Stimulated activated CD8-positive, alpha-beta memory T cell treated with anti-CD3 and anti-CD28 coated beads, Interleukin-15, amount 100 ng/mL, for 1 hour (primary cell): Measurements from ENCODE around the gene PCGF3.

Experiments used
- DNase-seq: peaks from one replicate; pipeline ENCODE4 v3.0.0-alpha.2; 2020; ENCODE audit warnings: low read depth

PCGF3 gene

DNA sequence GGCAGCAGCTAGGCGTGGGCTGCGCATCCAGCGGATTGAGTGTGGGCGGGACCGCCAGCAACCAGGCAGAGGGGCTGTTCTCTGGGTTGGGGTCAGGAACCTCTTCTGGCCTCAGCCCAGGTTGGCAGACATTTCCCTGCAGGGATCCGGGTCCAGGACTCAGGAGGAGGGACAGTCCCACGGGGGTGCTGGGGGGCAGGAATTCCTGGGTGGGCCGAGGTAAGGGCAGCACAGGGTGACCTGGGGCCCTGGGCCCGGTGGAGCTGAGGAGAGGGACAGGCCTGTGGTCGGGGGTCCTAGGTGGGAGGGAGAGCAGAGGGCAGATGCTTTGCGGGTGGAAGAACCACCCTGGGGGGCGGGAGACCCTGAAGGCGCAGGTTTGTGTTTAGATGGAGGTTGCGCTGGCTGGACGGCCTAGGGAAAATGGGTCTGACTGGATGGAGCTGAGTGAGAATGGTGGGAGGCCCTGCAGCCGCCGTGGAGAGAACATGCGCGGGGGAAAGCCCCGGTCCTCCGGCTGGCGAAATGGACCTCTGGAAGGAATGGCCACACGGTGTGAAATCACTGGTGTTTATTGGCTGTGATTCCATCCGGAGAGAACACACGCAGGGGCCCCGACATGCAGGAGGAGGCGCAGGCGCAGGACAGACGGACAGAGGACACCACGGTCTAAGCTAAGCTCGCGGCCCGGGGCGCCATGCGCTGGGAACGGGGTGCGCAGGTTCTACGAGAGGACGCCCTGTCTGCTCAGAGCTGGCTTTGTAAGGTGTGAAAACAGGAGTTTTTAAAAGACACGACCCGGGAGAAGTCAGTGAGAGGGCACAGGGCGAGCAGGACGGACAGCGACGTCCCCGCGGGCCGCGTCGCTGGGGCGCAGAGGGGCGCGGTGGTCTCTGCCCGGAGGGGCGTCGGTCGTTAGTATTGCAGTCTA, 79.0 kb downstream of the PCGF3 start:
- no peak for DNase-seq

DNA sequence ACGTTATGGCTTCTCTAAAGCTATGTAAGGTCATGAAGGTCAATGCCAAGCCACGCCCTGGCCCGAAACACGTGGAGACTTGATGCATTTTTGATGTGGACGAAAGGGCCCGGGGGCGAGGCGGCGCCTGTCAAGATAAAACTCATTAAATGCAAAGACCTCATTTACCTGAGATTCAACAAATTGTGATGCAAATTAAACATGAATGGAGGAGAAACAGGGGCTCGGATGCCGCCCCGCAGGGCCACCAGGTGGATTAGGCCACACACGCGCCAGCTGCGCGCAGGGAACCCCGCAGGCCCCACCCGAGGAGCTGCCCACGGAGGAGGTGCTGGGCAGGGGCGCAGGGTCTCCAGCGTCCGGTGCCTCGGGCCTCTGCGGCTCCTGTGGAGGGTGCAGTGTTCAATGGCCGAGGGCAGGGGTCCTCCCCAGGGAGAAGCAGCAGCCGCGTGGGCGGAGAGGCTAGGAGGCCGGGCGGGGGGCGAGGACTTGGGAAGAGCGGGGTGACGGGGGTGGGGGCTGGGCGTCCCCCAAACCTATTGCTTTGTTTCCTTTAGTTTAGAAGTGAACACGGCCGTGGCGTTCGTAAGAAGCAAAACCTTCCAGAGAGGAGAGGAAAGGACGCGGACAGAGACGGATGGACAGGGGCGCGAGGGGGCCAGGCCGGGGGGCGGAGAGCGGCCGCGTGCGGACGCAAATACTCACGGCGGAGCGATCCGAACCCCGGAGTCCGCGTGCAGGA, 79.9 kb downstream of the PCGF3 start:
- DNase-seq = no peak

- no peak for DNase-seq
These were observed 80.6 kb downstream of the PCGF3 start for GRCh38 chr4:786074-786741.

- DNase-seq = no peak
These were observed 81.2 kb downstream of the PCGF3 start for GRCh38 chr4:786861-787300.

- DNase-seq = no peak
These were observed 81.9 kb downstream of the PCGF3 start for GRCh38 chr4:787561-787981.

DNA sequence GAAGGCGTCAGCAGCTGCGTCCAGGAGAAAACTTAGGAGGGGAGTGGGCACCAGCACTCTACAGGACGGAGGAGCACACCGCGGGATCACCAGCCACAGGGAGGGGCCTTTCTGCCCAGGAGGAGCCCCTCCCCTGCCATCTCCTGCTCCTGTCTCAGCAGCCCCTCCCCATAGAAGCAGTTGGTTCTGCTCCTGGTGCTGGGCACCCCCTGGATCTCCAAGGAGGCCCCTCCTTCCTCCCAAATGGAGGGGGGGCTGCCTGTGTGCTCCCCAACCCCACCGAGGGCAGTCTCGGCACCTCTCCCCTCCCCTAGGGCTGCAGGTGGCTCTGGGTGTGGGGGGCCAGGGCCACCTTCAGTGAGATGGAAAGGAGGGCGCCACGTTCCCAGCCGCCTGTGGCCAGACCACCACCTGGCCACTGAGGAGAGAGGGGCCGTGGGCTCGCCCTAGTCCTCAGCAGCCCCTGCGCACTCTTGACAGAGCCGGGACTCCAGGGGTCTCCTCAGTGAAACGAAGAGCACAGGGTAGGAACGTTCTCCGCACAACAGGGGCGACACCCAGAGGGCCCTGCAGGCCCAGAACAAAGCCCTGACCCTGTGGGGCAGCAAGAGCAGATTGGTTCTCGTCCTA, 82.5 kb downstream of the PCGF3 start:
- DNase-seq = no peak

DNA sequence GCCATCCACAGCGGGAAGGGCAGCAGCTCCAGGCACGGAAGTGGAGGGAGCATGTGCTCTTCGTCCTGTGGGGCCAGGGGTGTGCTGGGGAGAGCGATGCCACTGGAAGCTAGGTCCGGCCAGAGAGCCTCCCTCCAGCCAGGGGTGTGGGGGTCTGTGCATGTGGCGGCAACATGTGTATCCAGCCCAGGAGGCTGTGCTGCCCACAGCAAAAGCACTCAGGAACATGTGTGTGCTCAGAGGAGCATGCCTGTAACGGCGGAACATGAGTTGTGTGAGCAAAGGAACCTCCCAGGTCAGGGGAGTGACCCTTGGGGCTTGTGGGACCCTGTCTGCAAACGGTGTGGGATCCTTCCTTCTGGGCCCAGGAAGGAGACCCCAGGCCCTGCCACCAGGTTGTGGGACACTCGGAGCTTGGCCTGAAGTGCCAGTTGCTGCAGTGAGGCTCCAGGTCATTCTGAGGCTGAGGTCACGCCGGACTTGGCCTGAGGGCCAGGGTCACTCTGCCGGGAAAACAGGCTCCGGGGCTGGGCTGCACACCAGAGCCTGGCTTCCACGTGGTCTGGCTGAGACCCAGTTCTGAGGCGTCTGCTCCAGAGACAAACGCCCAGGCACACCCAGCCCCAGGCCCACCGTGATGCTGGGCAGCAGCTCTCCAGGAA, 83.1 kb downstream of the PCGF3 start:
- no peak for DNase-seq

DNA sequence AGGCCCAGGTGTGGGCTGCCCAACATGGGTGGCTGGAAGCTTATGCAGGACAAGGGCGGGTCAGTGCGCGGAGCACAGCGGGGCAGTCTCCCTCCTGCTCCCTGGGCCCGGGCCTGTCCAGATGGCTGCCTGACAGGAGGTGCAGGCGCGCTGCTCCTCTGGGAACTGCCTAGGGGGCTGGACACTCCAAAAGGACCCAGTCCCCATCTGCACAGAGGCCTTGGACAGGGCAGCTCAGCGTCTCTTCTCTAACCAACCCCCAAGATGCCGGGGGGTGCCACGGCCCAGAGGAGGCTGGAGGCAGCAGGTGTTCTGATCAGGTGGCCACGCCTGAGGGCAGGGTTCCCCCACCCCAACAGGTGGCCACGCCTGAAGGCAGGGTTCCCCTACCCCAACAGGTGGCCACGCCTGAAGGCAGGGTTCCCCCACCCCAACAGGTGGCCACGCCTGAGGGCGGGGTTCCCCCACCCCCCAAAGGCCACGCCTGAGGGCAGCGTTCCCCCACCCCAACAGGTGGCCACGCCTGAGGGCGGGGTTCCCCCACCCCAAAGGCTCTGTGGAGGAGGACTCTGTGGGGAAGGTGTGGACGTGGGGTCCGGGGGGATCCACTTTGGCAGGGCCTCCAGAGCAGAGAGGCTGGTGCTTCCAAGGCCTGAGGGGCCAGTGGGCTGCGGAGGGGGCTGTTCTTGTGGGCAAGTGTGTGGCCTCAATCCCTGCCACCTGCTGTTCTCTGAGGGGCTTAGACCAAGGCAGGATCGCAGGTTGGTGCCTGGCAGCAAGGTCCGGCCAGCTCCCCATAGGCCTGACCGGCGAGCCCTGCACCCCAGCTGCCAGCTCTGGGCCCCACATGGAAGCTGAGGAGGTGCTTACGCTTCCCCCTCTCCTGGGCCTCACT, 84.2 kb downstream of the PCGF3 start:
- no peak for DNase-seq

DNA sequence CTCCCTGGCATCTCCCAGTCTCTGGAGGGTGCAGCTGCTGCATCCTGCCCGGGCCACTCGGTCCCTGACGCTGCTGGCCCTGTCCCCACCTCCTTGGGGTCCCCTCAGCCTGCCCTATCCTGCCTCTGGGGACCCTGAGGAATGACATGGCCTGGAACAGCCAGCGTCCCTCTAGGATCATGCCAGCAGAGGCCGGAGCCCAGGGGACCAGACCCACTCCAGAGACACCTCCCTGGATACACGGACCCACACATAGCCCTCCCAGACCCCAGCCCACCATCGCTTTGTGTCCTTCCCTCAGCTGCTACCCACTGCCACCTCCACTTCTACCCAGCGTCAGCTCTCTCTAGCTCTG, 84.8 kb downstream of the PCGF3 start:
- no peak for DNase-seq

DNA sequence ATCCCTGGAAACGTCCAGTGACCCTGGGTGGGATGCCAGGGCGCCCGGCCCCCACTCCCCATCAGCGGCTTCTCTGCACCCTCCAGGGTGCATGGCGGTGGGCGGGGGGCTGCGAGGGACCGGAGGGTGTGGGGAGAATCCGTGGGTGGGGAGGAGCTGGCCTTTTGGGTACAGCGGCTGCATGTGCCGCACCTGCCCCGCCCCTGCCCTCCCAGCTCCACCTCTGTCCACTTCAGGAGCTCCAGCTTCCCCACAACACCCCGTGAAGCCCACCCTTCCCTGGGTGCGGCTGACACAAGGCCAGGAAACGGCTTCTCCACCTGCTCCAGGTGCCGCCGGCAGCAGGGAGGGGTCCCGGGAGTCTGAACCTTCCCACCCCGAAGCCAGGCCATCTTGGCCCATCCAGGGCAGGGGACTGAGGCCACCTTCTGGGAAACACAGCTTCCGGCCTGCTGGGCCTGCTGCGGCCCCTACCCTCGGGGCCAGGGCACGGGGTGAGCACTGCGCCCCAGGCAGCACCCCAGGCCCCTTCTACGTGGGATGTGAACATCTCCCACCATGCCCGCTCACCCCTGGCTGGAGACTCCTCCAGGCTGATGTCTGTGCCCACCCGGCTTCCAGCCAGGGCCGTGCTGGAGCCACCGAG, 85.7 kb downstream of the PCGF3 start:
- DNase-seq = no peak

DNA sequence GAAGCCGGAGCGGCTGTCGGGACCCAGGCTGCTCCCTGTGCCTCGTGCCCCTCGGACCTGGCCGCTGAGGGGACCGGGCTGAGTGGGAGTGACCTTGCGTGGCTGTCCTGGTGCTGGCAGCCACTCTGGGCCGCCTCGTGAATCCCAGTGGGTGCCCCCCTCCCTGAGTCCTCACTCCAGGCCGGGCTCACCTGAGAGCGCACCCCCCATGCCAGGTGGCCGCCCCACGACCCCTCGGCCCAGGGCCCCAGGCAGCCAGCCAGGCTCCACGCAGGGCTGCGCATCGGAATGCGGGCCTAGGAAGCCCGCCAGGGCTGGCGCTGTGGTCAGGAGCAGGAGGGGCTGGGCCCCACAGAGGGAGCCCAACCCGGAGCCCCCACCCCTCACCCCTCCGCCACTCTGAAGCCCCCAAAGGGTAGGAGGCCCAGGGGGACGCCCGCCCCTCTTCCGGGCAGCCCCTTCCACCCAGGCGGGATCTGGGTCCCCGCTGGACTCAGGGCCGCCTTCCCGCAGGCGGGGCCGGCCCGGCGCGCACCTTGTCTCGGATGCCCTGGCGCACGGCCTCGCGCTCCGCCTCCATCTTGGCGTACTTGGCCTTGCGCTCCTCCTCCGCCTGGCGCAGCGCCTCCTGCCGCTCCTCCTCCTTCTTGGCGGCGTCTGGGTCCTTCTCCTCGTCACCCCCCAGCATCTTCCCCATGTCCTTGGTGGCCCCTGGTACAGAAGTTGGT, 86.4 kb downstream of the PCGF3 start:
- DNase-seq = no peak

DNA sequence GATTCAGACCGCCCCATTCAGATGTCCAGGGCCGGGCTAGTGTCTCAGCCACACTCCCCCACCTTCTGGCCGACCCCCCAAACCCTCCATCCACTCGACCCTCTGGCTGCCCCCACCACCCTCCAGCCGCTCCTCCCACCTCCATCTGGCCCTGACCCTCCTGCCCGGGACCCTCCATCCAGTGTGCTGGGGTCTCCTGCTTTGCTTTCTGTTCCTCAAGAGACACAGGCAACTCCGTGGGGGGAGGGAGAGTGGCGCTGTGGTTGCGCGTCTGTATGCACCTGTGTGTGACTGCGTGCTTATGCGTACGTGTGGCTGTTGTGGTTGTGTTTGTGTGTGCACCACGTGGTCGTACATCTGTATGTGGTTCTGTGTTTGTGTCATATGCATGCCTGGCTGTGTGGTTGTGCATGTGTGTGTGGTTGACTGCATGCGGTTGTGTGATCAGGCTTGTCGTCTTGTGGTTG, 87.0 kb downstream of the PCGF3 start:
- DNase-seq = no peak

GRCh38 chr4:793093-793861, 87.6 kb downstream of the PCGF3 start:
- DNase-seq = no peak

DNA sequence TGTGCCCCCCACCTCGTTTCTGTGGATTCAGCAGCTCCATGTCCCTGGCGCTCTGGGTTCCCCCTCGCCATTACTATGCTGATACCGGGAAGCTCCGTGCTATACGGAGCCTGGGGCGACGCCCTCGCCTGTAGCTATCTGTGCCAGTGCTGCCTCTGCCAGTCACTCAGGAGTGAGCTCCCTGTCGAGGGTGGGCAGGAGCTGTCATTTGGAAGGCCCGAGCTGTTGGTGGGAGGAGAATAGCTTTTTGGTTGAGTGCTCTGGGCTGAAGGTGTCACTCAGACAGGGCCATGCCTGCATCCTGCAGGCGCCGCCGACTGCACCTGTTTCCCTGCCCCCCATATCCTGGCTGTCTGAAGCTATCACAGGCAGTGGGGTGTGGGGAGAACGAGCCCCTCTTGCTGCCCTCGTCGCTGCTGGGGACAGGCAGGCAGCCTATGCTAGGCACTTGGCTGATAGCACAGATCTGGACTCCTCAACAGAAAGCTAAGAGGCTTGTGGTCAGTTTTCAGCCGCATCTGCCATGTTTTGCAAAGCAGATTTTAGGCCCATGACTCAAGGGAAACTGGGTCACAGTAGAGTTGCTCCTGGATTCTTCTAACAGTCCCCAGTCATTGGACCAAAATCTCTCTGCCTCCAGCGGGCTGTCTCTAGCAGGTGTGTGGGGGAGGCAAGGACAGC, 88.4 kb downstream of the PCGF3 start:
- no peak for DNase-seq

- no peak for DNase-seq
These were observed 89.5 kb downstream of the PCGF3 start for GRCh38 chr4:794900-795725.

GRCh38 chr4:795726-796119, 90.1 kb downstream of the PCGF3 start:
- DNase-seq = no peak

- DNase-seq = no peak
These were observed 90.6 kb downstream of the PCGF3 start for GRCh38 chr4:796206-796605.
